Endothelial cell (in vitro differentiated cells): ENCODE results near the gene COL26A1. TPM values are rescaled to one million over a fixed set of nuclear protein-coding genes. Genes with fewer than 3 reads are reported as not detected.
"Not testable (repeated sequence)": the region's sequence is repeated elsewhere in the genome, so short reads cannot be mapped to it uniquely, and the experiment has no call there.

Experiments used
- DNase-seq: peaks from one replicate; pipeline ENCODE4 v3.0.0; 2021; ENCODE audit warnings: low spot score
- H3K27ac Mint-ChIP-seq: one replicate; pipeline ENCODE4 v1.8.0; 2021; ENCODE audit warnings: mixed read lengths, inconsistent platforms; ENCODE audit not compliant: unreplicated experiment
- H3K27me3 Mint-ChIP-seq: one replicate; pipeline ENCODE4 v1.8.0; 2021; ENCODE audit warnings: mild to moderate bottlenecking, moderate library complexity, mixed read lengths, inconsistent platforms; ENCODE audit not compliant: unreplicated experiment
- H3K36me3 Mint-ChIP-seq: one replicate; pipeline ENCODE4 v1.8.0; 2021; ENCODE audit warnings: mild to moderate bottlenecking, low read depth, mixed read lengths, inconsistent platforms; ENCODE audit not compliant: unreplicated experiment
- H3K4me1 Mint-ChIP-seq: one replicate; pipeline ENCODE4 v1.8.0; 2021; ENCODE audit warnings: mild to moderate bottlenecking, mixed read lengths, inconsistent platforms; ENCODE audit not compliant: unreplicated experiment
- H3K4me3 Mint-ChIP-seq: one replicate; pipeline ENCODE4 v1.8.0; 2021; ENCODE audit warnings: mild to moderate bottlenecking, mixed read lengths, inconsistent platforms; ENCODE audit not compliant: unreplicated experiment
- H3K9me3 Mint-ChIP-seq: one replicate; pipeline ENCODE4 v1.8.0; 2021; ENCODE audit warnings: mixed read lengths, inconsistent platforms; ENCODE audit not compliant: unreplicated experiment
- CTCF ChIP-seq: fragments of 200-600 bp; sonication (generic); IDR thresholded peaks from one replicate; pipeline ENCODE4 v1.5.0; 2021; ENCODE audit warnings: antibody characterized with exemption; ENCODE audit not compliant: unreplicated experiment
- total RNA-seq: library from RNA; stranded (reverse); fragmentation: NEBNext Ultra II Directional; extraction: Animal tissue kit (Norgen Biotek cat#: 25700); gene quantifications from one replicate; pipeline ENCODE4 v1.2.1, GENCODE V29; 2021; ENCODE audit not compliant: unreplicated experiment

The COL26A1 gene
- total RNA-seq, 1 donor from 2014 or later: 6.1 TPM

- Mint-ChIP-seq H3K9me3 (no peaks in the 10 kb centered on the region), H3K27ac (no peak overlapping the region), H3K27me3 (peaks cover 3% of the 10 kb centered on the region), H3K36me3 (no peaks in the 10 kb centered on the region), H3K4me3 (no peak overlapping the region), H3K4me1 (no peaks in the 10 kb centered on the region)
- DNase-seq: no peak
- no peak for TF ChIP-seq CTCF
These were observed 69.6 kb downstream of the COL26A1 start for GRCh38 chr7:101432316-101432715.

- Mint-ChIP-seq H3K9me3 (no peaks in the 10 kb centered on the region), H3K27ac (no peak overlapping the region), H3K36me3 (no peaks in the 10 kb centered on the region), H3K4me1 (no peaks in the 10 kb centered on the region), H3K4me3 (no peak overlapping the region), H3K27me3 (peaks cover 3% of the 10 kb centered on the region)
- DNase-seq: no peak
- TF ChIP-seq CTCF: no peak
These were observed 71.0 kb downstream of the COL26A1 start for GRCh38 chr7:101433688-101434087.

GRCh38 chr7:101434155-101434554 lies 71.5 kb downstream of the COL26A1 start:
- not testable (repeated sequence) for DNase-seq, H3K4me1 Mint-ChIP-seq, H3K27ac Mint-ChIP-seq, H3K4me3 Mint-ChIP-seq, H3K27me3 Mint-ChIP-seq, H3K9me3 Mint-ChIP-seq, H3K36me3 Mint-ChIP-seq

GRCh38 chr7:101435461-101436220 lies 73.0 kb downstream of the COL26A1 start:
- peaks cover 3% of the 10 kb centered on the region for H3K27me3 Mint-ChIP-seq
- H3K9me3 Mint-ChIP-seq: no peaks in the 10 kb centered on the region
- H3K4me3 Mint-ChIP-seq: no peak overlapping the region
- no peaks in the 10 kb centered on the region for H3K4me1 Mint-ChIP-seq
- H3K36me3 Mint-ChIP-seq: no peaks in the 10 kb centered on the region
- H3K27ac Mint-ChIP-seq: no peak overlapping the region
- no peak for DNase-seq
- no peak for TF ChIP-seq CTCF

- no peak for DNase-seq
- no peak for TF ChIP-seq CTCF
- no peaks in the 10 kb centered on the region for H3K4me1 Mint-ChIP-seq
- no peaks in the 10 kb centered on the region for H3K36me3 Mint-ChIP-seq
- no peak overlapping the region for H3K4me3 Mint-ChIP-seq
- H3K27me3 Mint-ChIP-seq: peaks cover 3% of the 10 kb centered on the region
- H3K27ac Mint-ChIP-seq: no peak overlapping the region
- no peaks in the 10 kb centered on the region for H3K9me3 Mint-ChIP-seq
These were observed 73.6 kb downstream of the COL26A1 start for GRCh38 chr7:101436221-101436735.
